Thyroid gland (tissue), 4 donors: ENCODE measurements around the gene GSKIP. TPM values are rescaled to one million over a fixed set of nuclear protein-coding genes. Genes with fewer than 3 reads are reported as not detected.
A peak's percentile ranks its signal among the peaks of the same experiment; 100 is the strongest.

Experiments
- DNase-seq, 2 donors: peaks; one replicate each; pipeline ENCODE4 v3.0.0-alpha.2; 2019
- H3K27ac ChIP-seq, 3 donors: fragments of 200-600 bp; sonication (generic); 1 replicate in 2 of 3; 2 replicates in 1 of 3; pipeline ENCODE4 v1.5.1; 2016 to 2019; ENCODE audit warnings: mild to moderate bottlenecking in 1 of 3, moderate library complexity in 1 of 3
- H3K27me3 ChIP-seq: fragments of 200-600 bp; sonication (generic); one replicate; pipeline ENCODE4 v1.5.1; 2019
- H3K36me3 ChIP-seq, 2 donors: fragments of 200-600 bp; sonication (generic); one replicate each; pipeline ENCODE4 v1.5.1; 2016 to 2019
- H3K4me1 ChIP-seq, 2 donors: fragments of 200-600 bp; sonication (generic); one replicate each; pipeline ENCODE4 v1.5.1; 2017 to 2019
- H3K4me3 ChIP-seq, 3 donors: fragments of 200-600 bp; sonication (generic); replicated peaks in 1 of 3; 1 replicate in 2 of 3; 2 replicates in 1 of 3; pipeline ENCODE4 v1.5.1; 2016; ENCODE audit warnings: mild to moderate bottlenecking in 1 of 3
- H3K9me3 ChIP-seq: fragments of 200-600 bp; sonication (generic); one replicate; pipeline ENCODE4 v1.5.1; 2017
- CTCF ChIP-seq, 6 experiments: fragments of 200-600 bp in 3 of 6; fragments of 450-650 bp in 3 of 6; sonication (generic) in 3 of 6; IDR thresholded peaks; one replicate each; pipeline ENCODE4 v1.5.1; 2016 to 2019; ENCODE audit warnings: antibody characterized with exemption in 6 of 6, mild to moderate bottlenecking in 2 of 6, inconsistent platforms in 1 of 6, moderate library complexity in 1 of 6
- POLR2A ChIP-seq, 2 donors: fragments of 450-650 bp; IDR thresholded peaks; one replicate each; pipeline ENCODE4 v1.6.1; 2017; ENCODE audit warnings: antibody characterized with exemption in 2 of 2, mild to moderate bottlenecking in 2 of 2, moderate library complexity in 1 of 2
- WGBS, 2 donors: methylation state at CpG; one replicate each; pipeline ENCODE4 v1.1.5; 2017; 5-methylcytosine and 5-hydroxymethylcytosine counted together
- intact Hi-C: fragments of 100-400 bp; cut with DNase I; formaldehyde crosslinking; loops from one replicate; pipeline ENCODE4 v1.15.1; 2023
- total RNA-seq, 4 donors: library from RNA; depleted of rRNA; stranded (reverse); fragments of >200 nt; gene quantifications; one replicate each; pipeline ENCODE4 v1.2.3, GENCODE V29; 2016

Gene GSKIP
- 10 to 100 TPM; 15.2 to 22.3 (median 19.7) TPM for total RNA-seq

- H3K4me3 ChIP-seq: peak within 1 kb of the TSS; percentile 85 to 99 (median 93)
- TF ChIP-seq CTCF (IDR thresholded peaks at IDR 0.05): no peak
- peak in 1 of 2 donors; percentile 88 for TF ChIP-seq POLR2A (IDR thresholded peaks at IDR 0.05)
- H3K36me3 ChIP-seq: no peaks in the 10 kb centered on the region
- H3K4me1 ChIP-seq: peaks cover 21% of the 10 kb centered on the region in 2 donors
- peak; percentile 91 to 94 for DNase-seq
- H3K27ac ChIP-seq: peak within 1 kb of the TSS; percentile 85 to 94 (median 91)
- 0% methylated on average over 27 of the region's 92 CpGs; no CpG with 5 or more reads in 1 of the 2 donors for WGBS, 2 donors
- no peaks in the 10 kb centered on the region for H3K27me3 ChIP-seq
- H3K9me3 ChIP-seq: no peaks in the 10 kb centered on the region
- intact Hi-C loops: no loop called here
Measured at GRCh38 chr14:96362965-96363750, at the start of gene GSKIP, which contains the start of gene ATG2B. Gene GSKIP, plus strand, starts transcription at chr14:96363526. Its CDS starts 18,722 bp downstream, at chr14:96382248. Gene ATG2B, minus strand, starts transcription at chr14:96363341. Its CDS starts 365 bp downstream, at chr14:96362976.

GRCh38 chr14:96316087-96316486 is 47.2 kb upstream of the GSKIP start:
- Histone ChIP-seq H3K36me3 (peaks cover 28 to 54% of the 10 kb centered on the region in 2 donors), H3K4me3 (no peak overlapping the region), H3K4me1 (no peaks in the 10 kb centered on the region), H3K27ac (no peak overlapping the region), H3K27me3 (no peaks in the 10 kb centered on the region), H3K9me3 (no peaks in the 10 kb centered on the region)
- 95 to 97% methylated on average over 3 of the region's 3 CpGs for WGBS, 2 donors
- TF ChIP-seq CTCF (IDR thresholded peaks at IDR 0.05): no peak
- no peak for TF ChIP-seq POLR2A (IDR thresholded peaks at IDR 0.05)
- no peak for DNase-seq
- intact Hi-C loops: no loop called here

- Histone ChIP-seq H3K27ac (no peak overlapping the region), H3K9me3 (no peaks in the 10 kb centered on the region), H3K4me3 (no peak overlapping the region), H3K4me1 (no peaks in the 10 kb centered on the region), H3K36me3 (peaks cover 33 to 39% of the 10 kb centered on the region in 2 donors), H3K27me3 (no peaks in the 10 kb centered on the region)
- WGBS, 2 donors: 95 to 97% methylated on average over 8 to 9 of the region's 9 CpGs
- TF ChIP-seq CTCF (IDR thresholded peaks at IDR 0.05) (no peak), POLR2A (IDR thresholded peaks at IDR 0.05) (no peak)
- DNase-seq: no peak
- intact Hi-C loops: no loop called here
Measured at GRCh38 chr14:96318836-96319235, 44.5 kb upstream of the GSKIP start.

- TF ChIP-seq POLR2A (IDR thresholded peaks at IDR 0.05) (no peak), CTCF (IDR thresholded peaks at IDR 0.05) (no peak)
- 96 to 98% methylated on average over 1 of the region's 1 CpG for WGBS, 2 donors
- no peak overlapping the region for H3K27ac ChIP-seq
- no peaks in the 10 kb centered on the region for H3K9me3 ChIP-seq
- intact Hi-C loops: no loop called here
- no peaks in the 10 kb centered on the region for H3K4me1 ChIP-seq
- peaks cover 19 to 34% of the 10 kb centered on the region in 2 donors for H3K36me3 ChIP-seq
- H3K27me3 ChIP-seq: no peaks in the 10 kb centered on the region
- no peak for DNase-seq
- no peak overlapping the region for H3K4me3 ChIP-seq
Measured at GRCh38 chr14:96320605-96321004, 42.7 kb upstream of the GSKIP start.

- Histone ChIP-seq H3K4me3 (no peak overlapping the region), H3K36me3 (peaks cover 15 to 27% of the 10 kb centered on the region in 2 donors), H3K27me3 (no peaks in the 10 kb centered on the region), H3K9me3 (no peaks in the 10 kb centered on the region), H3K27ac (no peak overlapping the region), H3K4me1 (no peaks in the 10 kb centered on the region)
- WGBS, 2 donors: 97% methylated on average over 7 of the region's 7 CpGs
- intact Hi-C loops: no loop called here
- TF ChIP-seq CTCF (IDR thresholded peaks at IDR 0.05): no peak
- no peak for TF ChIP-seq POLR2A (IDR thresholded peaks at IDR 0.05)
- DNase-seq: no peak
Measured at GRCh38 chr14:96324219-96324618, 39.1 kb upstream of the GSKIP start.
